HepG2 (cell line): ENCODE results near the gene PPP1R7. TPM values are rescaled to one million over a fixed set of nuclear protein-coding genes. Genes with fewer than 3 reads are reported as not detected.

Experiments
- ATAC-seq: fragments of 200-7000 bp; cut with Tn5 transposase; 3 replicates; pipeline ENCODE4 v1.9.1; 2020; ENCODE audit warnings: mild to moderate bottlenecking, moderate library complexity
- BruUV-seq: library from RNA; stranded (reverse); fragments of 400-500 nt; replicated peaks from 2 replicates; lab custom pipeline; 2021; lab: Mats Ljungman, UMichigan
- CTCF ChIA-PET: fragments of 300-600 bp; formaldehyde crosslinking; extraction: SDS; loops from one replicate; lab custom pipeline; 2021; ENCODE audit warnings: low total read pairs, inconsistent platforms, low intra/inter-chr PET ratio; lab: Yijun Ruan, JAX
- POLR2A ChIA-PET: fragments of 350-600 bp; sonication (Branson Sonifier 250); formaldehyde crosslinking; loops from one replicate; lab custom pipeline; 2020; ENCODE audit warnings: antibody characterized with exemption, inconsistent platforms; lab: Yijun Ruan, JAX
- DNase-seq: peaks from one replicate; pipeline ENCODE4 v3.0.0-alpha.2; 2015; ENCODE audit warnings: low spot score
- FAIRE-seq: peaks from 3 replicates; lab custom pipeline; 2011; peaks lifted over from hg19 to GRCh38; lab: Jason Lieb, UNC
- H2AFZ ChIP-seq: one replicate; pipeline ENCODE4 v1.6.1; 2011; ENCODE audit warnings: low read length, inconsistent platforms
- H3K27ac ChIP-seq: fragments of 300-600 bp; 3 replicates; pipeline ENCODE4 v1.8.0; 2011; ENCODE audit warnings: mixed run types, mild to moderate bottlenecking, mixed read lengths, low read length, inconsistent platforms; ENCODE audit not compliant: insufficient read depth; ENCODE audit errors: extremely low read length
- H3K27me3 ChIP-seq, 2 experiments: fragments of 200-600 bp in 1 of 2; 2 replicates in 1 of 2; 3 replicates in 1 of 2; pipeline versions ENCODE4 v1.6.0 to v1.8.0; 2011; ENCODE audit warnings: low read length in 2 of 2, mild to moderate bottlenecking in 2 of 2, moderate library complexity in 2 of 2, inconsistent platforms in 1 of 2; ENCODE audit not compliant: insufficient read depth in 2 of 2, control insufficient read depth in 1 of 2
- H3K36me3 ChIP-seq, 2 experiments: fragments of 200-600 bp in 1 of 2; replicated peaks in 1 of 2; 2 replicates in 1 of 2; 3 replicates in 1 of 2; pipeline versions ENCODE4 v1.5.1 to v1.8.0; 2011; ENCODE audit warnings: low read length in 2 of 2, inconsistent platforms in 1 of 2; ENCODE audit not compliant: insufficient read depth in 2 of 2, control insufficient read depth in 1 of 2
- H3K4me1 ChIP-seq: 2 replicates; pipeline ENCODE4 v1.5.1; 2012; ENCODE audit warnings: low read length, inconsistent platforms; ENCODE audit not compliant: insufficient read depth
- H3K4me2 ChIP-seq: 2 replicates; pipeline ENCODE4 v1.6.0; 2011; ENCODE audit warnings: low read depth, low read length, inconsistent platforms
- H3K4me3 ChIP-seq, 3 experiments: fragments of 200-600 bp in 1 of 3; sonication (generic), shearing (Covaris generic) in 1 of 3; replicated peaks in 1 of 3; 2 replicates each; pipeline ENCODE4 v1.5.1; 2011 to 2016; ENCODE audit warnings: low read length in 3 of 3, inconsistent platforms in 2 of 3, low read depth in 2 of 3, mild to moderate bottlenecking in 2 of 3, control low read depth in 1 of 3, mixed read lengths in 1 of 3; ENCODE audit not compliant: insufficient read depth in 1 of 3
- H3K79me2 ChIP-seq: one replicate; pipeline ENCODE4 v1.6.1; 2011; ENCODE audit warnings: low read length, inconsistent platforms; ENCODE audit not compliant: insufficient read depth
- H3K9ac ChIP-seq: 2 replicates; pipeline ENCODE4 v1.6.0; 2011; ENCODE audit warnings: mild to moderate bottlenecking, low read depth, low read length, inconsistent platforms; ENCODE audit not compliant: insufficient read depth
- H3K9me3 ChIP-seq: 2 replicates; pipeline ENCODE4 v1.5.1; 2012; ENCODE audit warnings: mild to moderate bottlenecking, low read length
- H4K20me1 ChIP-seq: 2 replicates; pipeline ENCODE4 v1.6.0; 2011; ENCODE audit warnings: inconsistent platforms, mild to moderate bottlenecking, low read length, moderate library complexity; ENCODE audit not compliant: insufficient read depth
- HOXA9 ChIP-seq: sonication (generic); formaldehyde crosslinking; IDR thresholded peaks from 2 replicates; pipeline ENCODE4 v1.8.1; 2022; ENCODE audit warnings: missing genetic modification reagents, mild to moderate bottlenecking, moderate library complexity, borderline replicate concordance
- JUND ChIP-seq: sonication (generic); formaldehyde crosslinking; IDR thresholded peaks from 2 replicates; pipeline ENCODE4 v1.8.0; 2022; ENCODE audit warnings: mild to moderate bottlenecking, missing genetic modification reagents
- KDM6A ChIP-seq: IDR thresholded peaks from 2 replicates; pipeline ENCODE4 v1.6.1; 2016; ENCODE audit warnings: low read depth
- REXO4 ChIP-seq: sonication (generic); formaldehyde crosslinking; IDR thresholded peaks from 2 replicates; pipeline ENCODE4 v1.8.0; 2022; ENCODE audit warnings: missing genetic modification reagents, mild to moderate bottlenecking, borderline replicate concordance
- TOE1 ChIP-seq: sonication (generic); formaldehyde crosslinking; IDR thresholded peaks from 2 replicates; pipeline ENCODE4 v1.4.0; 2020; ENCODE audit warnings: mild to moderate bottlenecking, missing genetic modification reagents
- ZNF12 ChIP-seq: sonication (generic); formaldehyde crosslinking; IDR thresholded peaks from 2 replicates; pipeline ENCODE4 v1.5.0; 2020; ENCODE audit warnings: missing genetic modification reagents
- ZNF235 ChIP-seq: sonication (generic); formaldehyde crosslinking; IDR thresholded peaks from 2 replicates; pipeline ENCODE4 v1.8.1; 2023; ENCODE audit warnings: mild to moderate bottlenecking, missing genetic modification reagents, borderline replicate concordance
- ZNF577 ChIP-seq: sonication (generic); formaldehyde crosslinking; IDR thresholded peaks from 2 replicates; pipeline ENCODE4 v1.4.0; 2020; ENCODE audit warnings: mild to moderate bottlenecking, low read depth, missing genetic modification reagents, borderline replicate concordance
- WGBS: methylation state at CpG from one replicate; pipeline ENCODE4 v1.1.6; 2017; ENCODE audit warnings: low lambda C conversion rate; 5-methylcytosine and 5-hydroxymethylcytosine counted together
- in situ Hi-C: cut with HindIII; loops from 2 replicates; pipeline ENCODE4 v1.10.0; 2017; ENCODE audit warnings: low pct_unique_long_range_greater_than_20kb; ENCODE audit not compliant: extremely low pct_ligation_motif_present
- intact Hi-C: fragments of 100-400 bp; cut with micrococcal nuclease; formaldehyde crosslinking; loops from one replicate; pipeline ENCODE4 v1.10.0; 2022; ENCODE audit not compliant: unreplicated experiment
- polyA plus RNA-seq, 8 experiments: library from polyadenylated mRNA; depleted of rRNA in 3 of 8; stranded (reverse) in 7 of 8; unstranded in 1 of 8; fragments of >200 nt; fragmentation: Illumina TruSeq in 4 of 8; extraction: Trizol in 4 of 8; gene quantifications; 2 replicates each; pipeline versions ENCODE4 v1.2.1 to v1.2.3, GENCODE V29; 2011 to 2016; ENCODE audit warnings: low read depth in 4 of 8, missing spikeins in 1 of 8, mixed read lengths in 1 of 8; ENCODE audit not compliant: insufficient read depth in 1 of 8
- total RNA-seq, 5 experiments: library from RNA; depleted of rRNA; stranded (reverse); fragments of >200 nt; fragmentation: Illumina TruSeq; extraction: Trizol; gene quantifications; 2 replicates each; pipeline ENCODE4 v1.2.3, GENCODE V29; 2016; ENCODE audit warnings: low read depth in 1 of 5
- TF ChIP-seq, protein P1 (sequence below): sonication (generic); formaldehyde crosslinking; IDR thresholded peaks from 2 replicates; pipeline ENCODE4 v1.8.1; 2023; ENCODE audit warnings: mild to moderate bottlenecking, missing genetic modification reagents
- TF ChIP-seq, protein P2 (sequence below): sonication (generic); formaldehyde crosslinking; IDR thresholded peaks from 2 replicates; pipeline ENCODE4 v1.8.0; 2022; ENCODE audit warnings: missing genetic modification reagents, mild to moderate bottlenecking, moderate library complexity, borderline replicate concordance

PPP1R7 gene
- total and polyA plus RNA-seq, 2 of the 13 experiments (the other 11 are each of a cell fraction or from before 2014, with no cell fraction given) = 33.3 to 67.9 TPM

DNA sequence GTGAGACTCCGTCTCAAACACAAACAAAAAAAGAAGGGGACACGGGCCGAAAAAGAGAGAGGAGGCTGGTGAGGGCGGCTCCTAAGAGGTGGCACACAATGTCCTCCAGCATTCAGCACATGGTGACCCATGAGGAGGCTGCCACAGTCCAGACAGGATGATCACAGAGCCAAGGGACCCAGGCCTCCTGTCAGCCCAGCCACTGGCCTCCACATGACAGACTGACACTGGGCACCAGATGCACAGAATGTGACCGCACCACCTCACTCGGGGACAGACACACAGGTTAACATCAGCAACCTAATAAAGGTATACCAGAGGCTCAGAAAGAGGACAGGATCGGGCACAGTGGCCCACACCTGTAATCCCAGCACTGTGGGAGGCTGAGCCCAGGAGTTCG, 22.0 kb upstream of the PPP1R7 start:
- H3K9me3 ChIP-seq = no peaks in the 10 kb centered on the region
- DNase-seq (no peak), FAIRE-seq (no peak)
- TF ChIP-seq ZNF577 (CRISPR knock-in tag) = no peak
- TF ChIP-seq, all 625 proteins: peak for 0
- Histone ChIP-seq H3K79me2 (no peaks in the 10 kb centered on the region), H3K9ac (no peak overlapping the region), H3K4me3 (no peak overlapping the region), H3K4me1 (no peaks in the 10 kb centered on the region), H2AFZ (no peak overlapping the region), H3K27ac (no peak overlapping the region), H4K20me1 (no peaks in the 10 kb centered on the region), H3K4me2 (no peak overlapping the region), H3K36me3 (peaks cover 11 to 19% of the 10 kb centered on the region in 2 experiments; a peak in 4 of 5 replicates), H3K27me3 (no peaks in the 10 kb centered on the region)
- no peak for ATAC-seq
- no TSS peak for BruUV-seq
- ChIA-PET POLR2A (no interaction called here), CTCF (no interaction called here)
- intact Hi-C loops (no loop called here), in situ Hi-C loops (no loop called here)
- 95% methylated on average over 8 of the region's 8 CpGs for WGBS

DNA sequence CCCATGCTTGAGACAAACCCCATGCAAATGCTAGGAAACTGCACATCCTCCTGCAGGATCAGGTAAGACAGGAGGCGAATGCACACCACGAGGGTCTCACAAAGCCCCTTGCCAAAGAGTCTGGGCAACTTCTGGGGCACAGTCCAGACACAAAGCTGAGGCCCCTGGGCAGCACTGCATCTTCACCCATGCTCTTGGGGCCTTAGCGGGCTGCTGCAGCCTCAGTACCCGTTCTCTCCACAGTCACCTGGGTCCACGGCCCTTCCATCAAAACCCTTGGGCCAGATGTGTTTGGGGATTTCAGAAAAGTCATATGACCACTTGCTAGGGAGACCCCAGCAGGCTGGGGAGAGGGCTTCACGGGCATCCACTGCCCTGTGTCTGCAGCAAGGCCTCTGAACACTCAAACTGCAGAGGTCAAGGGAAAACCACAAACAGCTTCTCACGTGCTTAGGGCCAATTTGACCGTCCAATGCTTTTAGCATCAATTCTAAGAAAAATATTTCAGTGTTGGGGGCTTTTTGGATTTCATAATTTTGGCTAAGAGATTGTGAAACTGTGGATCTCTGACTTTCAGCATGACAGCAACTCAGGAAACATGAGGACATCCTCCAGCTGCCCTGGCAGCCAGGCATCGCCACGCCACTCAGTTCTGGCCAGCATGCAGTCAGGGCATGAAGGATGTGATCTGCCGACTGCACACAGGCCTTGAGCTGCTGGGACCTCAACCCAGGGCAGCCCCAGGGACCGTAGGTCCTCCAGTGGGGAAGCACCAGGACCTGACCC, 21.0 kb upstream of the PPP1R7 start:
- Histone ChIP-seq H3K9ac (no peak overlapping the region), H3K4me1 (no peaks in the 10 kb centered on the region), H3K36me3 (peaks cover 8 to 14% of the 10 kb centered on the region in 2 experiments; a peak in 4 of 5 replicates), H3K4me3 (no peak overlapping the region), H3K27ac (no peak overlapping the region), H3K4me2 (no peak overlapping the region), H3K9me3 (no peaks in the 10 kb centered on the region), H3K27me3 (no peaks in the 10 kb centered on the region), H2AFZ (no peak overlapping the region), H3K79me2 (no peaks in the 10 kb centered on the region), H4K20me1 (no peaks in the 10 kb centered on the region)
- no peak for FAIRE-seq
- TF ChIP-seq ZNF235 (CRISPR knock-in tag) (no peak), REXO4 (CRISPR knock-in tag) (no peak), ZNF12 (CRISPR knock-in tag) (no peak), KDM6A (CRISPR knock-in tag) (no peak), HOXA9 (CRISPR knock-in tag) (no peak), JUND (CRISPR knock-in tag) (no peak), TOE1 (CRISPR knock-in tag) (no peak)
- TF ChIP-seq, protein P1, sequence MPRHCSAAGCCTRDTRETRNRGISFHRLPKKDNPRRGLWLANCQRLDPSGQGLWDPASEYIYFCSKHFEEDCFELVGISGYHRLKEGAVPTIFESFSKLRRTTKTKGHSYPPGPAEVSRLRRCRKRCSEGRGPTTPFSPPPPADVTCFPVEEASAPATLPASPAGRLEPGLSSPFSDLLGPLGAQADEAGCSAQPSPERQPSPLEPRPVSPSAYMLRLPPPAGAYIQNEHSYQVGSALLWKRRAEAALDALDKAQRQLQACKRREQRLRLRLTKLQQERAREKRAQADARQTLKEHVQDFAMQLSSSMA (CRISPR knock-in tag) = no peak
- TF ChIP-seq, protein P2, sequence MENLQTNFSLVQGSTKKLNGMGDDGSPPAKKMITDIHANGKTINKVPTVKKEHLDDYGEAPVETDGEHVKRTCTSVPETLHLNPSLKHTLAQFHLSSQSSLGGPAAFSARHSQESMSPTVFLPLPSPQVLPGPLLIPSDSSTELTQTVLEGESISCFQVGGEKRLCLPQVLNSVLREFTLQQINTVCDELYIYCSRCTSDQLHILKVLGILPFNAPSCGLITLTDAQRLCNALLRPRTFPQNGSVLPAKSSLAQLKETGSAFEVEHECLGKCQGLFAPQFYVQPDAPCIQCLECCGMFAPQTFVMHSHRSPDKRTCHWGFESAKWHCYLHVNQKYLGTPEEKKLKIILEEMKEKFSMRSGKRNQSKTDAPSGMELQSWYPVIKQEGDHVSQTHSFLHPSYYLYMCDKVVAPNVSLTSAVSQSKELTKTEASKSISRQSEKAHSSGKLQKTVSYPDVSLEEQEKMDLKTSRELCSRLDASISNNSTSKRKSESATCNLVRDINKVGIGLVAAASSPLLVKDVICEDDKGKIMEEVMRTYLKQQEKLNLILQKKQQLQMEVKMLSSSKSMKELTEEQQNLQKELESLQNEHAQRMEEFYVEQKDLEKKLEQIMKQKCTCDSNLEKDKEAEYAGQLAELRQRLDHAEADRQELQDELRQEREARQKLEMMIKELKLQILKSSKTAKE (CRISPR knock-in tag) = no peak
- ATAC-seq = no peak
- ChIA-PET CTCF (no interaction called here), POLR2A (no interaction called here)
- WGBS = 93% methylated on average over 11 of the region's 12 CpGs
- intact Hi-C loops (no loop called here), in situ Hi-C loops (no loop called here)
- DNase-seq = no peak
- no TSS peak for BruUV-seq
